GM18517 (cell line): ENCODE data around the gene DAB2IP.
"Not testable (repeated sequence)": the region's sequence is repeated elsewhere in the genome, so short reads cannot be mapped to it uniquely, and the experiment has no call there.

ENCODE experiments used
- ATAC-seq: cut with Tn5 transposase; IDR thresholded peaks from one replicate; pipeline ENCODE4 v1.9.1; 2021; ENCODE audit warnings: mild to moderate bottlenecking, moderate library complexity; ENCODE audit not compliant: unreplicated experiment

The DAB2IP gene

GRCh38 chr9:121643473-121643872 is 8.0 kb upstream of the DAB2IP start:
- no peak for ATAC-seq

- not testable (repeated sequence) for ATAC-seq
These were observed 7.4 kb upstream of the DAB2IP start for GRCh38 chr9:121644040-121644439.

- ATAC-seq = no peak
These were observed 6.4 kb upstream of the DAB2IP start for GRCh38 chr9:121645003-121645402.

- ATAC-seq = no peak
These were observed 5.3 kb upstream of the DAB2IP start for GRCh38 chr9:121645853-121646807.

GRCh38 chr9:121646992-121647391 is 4.4 kb upstream of the DAB2IP start:
- ATAC-seq = no peak

GRCh38 chr9:121648172-121648571 is 3.3 kb upstream of the DAB2IP start:
- no peak for ATAC-seq

GRCh38 chr9:121648799-121649198 is 2.6 kb upstream of the DAB2IP start:
- ATAC-seq = no peak

- ATAC-seq = no peak
These were observed 1.8 kb upstream of the DAB2IP start for GRCh38 chr9:121649476-121650216.

- no peak for ATAC-seq
These were observed 1.0 kb upstream of the DAB2IP start for GRCh38 chr9:121650217-121651007.

- no peak for ATAC-seq
These were observed 483 bp upstream of the DAB2IP start for GRCh38 chr9:121651008-121651294.

- no peak for ATAC-seq
These were observed 795 bp downstream of the DAB2IP start for GRCh38 chr9:121652021-121652837.

- no peak for ATAC-seq
These were observed 1.4 kb downstream of the DAB2IP start for GRCh38 chr9:121652838-121653231.

GRCh38 chr9:121654499-121655140 is 3.2 kb downstream of the DAB2IP start:
- ATAC-seq = no peak

GRCh38 chr9:121655231-121655755 is 3.9 kb downstream of the DAB2IP start:
- no peak for ATAC-seq

- no peak for ATAC-seq
These were observed 5.6 kb downstream of the DAB2IP start for GRCh38 chr9:121656941-121657470.

GRCh38 chr9:121658166-121658565 is 6.7 kb downstream of the DAB2IP start:
- no peak for ATAC-seq

- no peak for ATAC-seq
These were observed 7.2 kb downstream of the DAB2IP start for GRCh38 chr9:121658591-121658990.

- no peak for ATAC-seq
These were observed 8.9 kb downstream of the DAB2IP start for GRCh38 chr9:121660367-121660766.

- ATAC-seq = no peak
These were observed 9.4 kb downstream of the DAB2IP start for GRCh38 chr9:121660876-121661275.

GRCh38 chr9:121661328-121661727 is 9.9 kb downstream of the DAB2IP start:
- no peak for ATAC-seq
